Measurements from ENCODE around the gene NFYC. TPM values are rescaled to one million over a fixed set of nuclear protein-coding genes. Genes with fewer than 3 reads are reported as not detected.

NFYC gene
- total RNA-seq, 1 experiment from 2014 or later, result 83.0 TPM

- peaks cover 78% of the 10 kb centered on the region for H3K36me3 ChIP-seq (ENCODE audit: insufficient read depth, low read length, poor library complexity, severe bottlenecking)
- TF ChIP-seq EZH2 (IDR thresholded peaks at IDR 0.05; ENCODE audit: borderline replicate concordance, low read depth, low read length, poor library complexity, severe bottlenecking) (no peak), CTCF (conservative IDR thresholded peaks at IDR 0.05; ENCODE audit: low read depth, low read length) (no peak)
- intact Hi-C loops (cut with micrococcal nuclease; ENCODE audit: unreplicated experiment), result no loop called here
- no peak for DNase-seq (ENCODE audit: low spot score)
- POLR2A ChIA-PET (ENCODE audit: low non-redundant PET), result no interaction called here
- no peak overlapping the region for H3K4me3 ChIP-seq (ENCODE audit: low read depth, low read length, poor library complexity, severe bottlenecking)
- no peaks in the 10 kb centered on the region for H3K27me3 ChIP-seq (replicated peaks; ENCODE audit: insufficient read depth, low read depth, low read length, poor library complexity)
- no peaks in the 10 kb centered on the region for H3K9me3 ChIP-seq (ENCODE audit: low read depth, low read length, poor library complexity, severe bottlenecking)
- no TSS peak for BruUV-seq (replicated peaks)
- H3K4me1 ChIP-seq (ENCODE audit: insufficient read depth, low read length, poor library complexity, severe bottlenecking), result no peaks in the 10 kb centered on the region
- no peak overlapping the region for H3K27ac ChIP-seq (ENCODE audit: low read depth, low read length, poor library complexity, severe bottlenecking)
- CTCF ChIA-PET, result no interaction called here
Observed at GRCh38 chr1:40758004-40758403, 66.5 kb downstream of the NFYC start.

GRCh38 chr1:40758578-40759343 lies 67.3 kb downstream of the NFYC start:
- intact Hi-C loops (cut with micrococcal nuclease; ENCODE audit: unreplicated experiment), result no loop called here
- POLR2A ChIA-PET (ENCODE audit: low non-redundant PET), result no interaction called here

GRCh38 chr1:40760984-40761383 lies 69.5 kb downstream of the NFYC start:
- no peak overlapping the region for H3K4me3 ChIP-seq (ENCODE audit: low read depth, low read length, poor library complexity, severe bottlenecking)
- H3K27ac ChIP-seq (ENCODE audit: low read depth, low read length, poor library complexity, severe bottlenecking), result no peak overlapping the region
- ChIA-PET CTCF (interaction anchor here (0.6 kb wide), 1 partner anchor 14 kb away, joined by 3 read pairs; no protein-coding TSS in a partner anchor), POLR2A (ENCODE audit: low non-redundant PET) (no interaction called here)
- intact Hi-C loops (cut with micrococcal nuclease; ENCODE audit: unreplicated experiment), result no loop called here
- peaks cover 53% of the 10 kb centered on the region for H3K36me3 ChIP-seq (ENCODE audit: insufficient read depth, low read length, poor library complexity, severe bottlenecking)
- H3K27me3 ChIP-seq (replicated peaks; ENCODE audit: insufficient read depth, low read depth, low read length, poor library complexity), result no peaks in the 10 kb centered on the region
- H3K9me3 ChIP-seq (ENCODE audit: low read depth, low read length, poor library complexity, severe bottlenecking), result no peaks in the 10 kb centered on the region
- no peak for DNase-seq (ENCODE audit: low spot score)
- H3K4me1 ChIP-seq (ENCODE audit: insufficient read depth, low read length, poor library complexity, severe bottlenecking), result peaks cover 15% of the 10 kb centered on the region
- no peak for TF ChIP-seq EZH2 (IDR thresholded peaks at IDR 0.05; ENCODE audit: borderline replicate concordance, low read depth, low read length, poor library complexity, severe bottlenecking)
- no peak for TF ChIP-seq CTCF (conservative IDR thresholded peaks at IDR 0.05; ENCODE audit: low read depth, low read length)
- no TSS peak for BruUV-seq (replicated peaks)

More at GRCh38 chr1:40758578-40759343, 67.3 kb downstream of the NFYC start:
- Histone ChIP-seq H3K27ac (ENCODE audit: low read depth, low read length, poor library complexity, severe bottlenecking) (no peak overlapping the region), H3K4me1 (ENCODE audit: insufficient read depth, low read length, poor library complexity, severe bottlenecking) (peaks cover 3% of the 10 kb centered on the region), H3K4me3 (ENCODE audit: low read depth, low read length, poor library complexity, severe bottlenecking) (no peak overlapping the region), H3K36me3 (ENCODE audit: insufficient read depth, low read length, poor library complexity, severe bottlenecking) (peaks cover 71% of the 10 kb centered on the region), H3K27me3 (replicated peaks; ENCODE audit: insufficient read depth, low read depth, low read length, poor library complexity) (no peaks in the 10 kb centered on the region), H3K9me3 (ENCODE audit: low read depth, low read length, poor library complexity, severe bottlenecking) (no peaks in the 10 kb centered on the region)
- TF ChIP-seq CTCF (conservative IDR thresholded peaks at IDR 0.05; ENCODE audit: low read depth, low read length) (no peak), EZH2 (IDR thresholded peaks at IDR 0.05; ENCODE audit: borderline replicate concordance, low read depth, low read length, poor library complexity, severe bottlenecking) (no peak)
- no TSS peak for BruUV-seq (replicated peaks)
- no peak for DNase-seq (ENCODE audit: low spot score)
- CTCF ChIA-PET, result no interaction called here
